GM12878 (cell line): ENCODE measurements around the gene LARP6.

Source experiments
- KDM1A ChIP-seq: fragments of 200-600 bp; sonication (generic); IDR thresholded peaks from 2 replicates; pipeline ENCODE4 v1.6.1; 2016; ENCODE audit warnings: borderline replicate concordance
- MEF2A ChIP-seq: IDR thresholded peaks from 2 replicates; pipeline ENCODE4 v1.6.1; 2011; ENCODE audit warnings: low read depth, mild to moderate bottlenecking, low read length, moderate library complexity; ENCODE audit not compliant: insufficient read depth
- POLR2A ChIP-seq: IDR thresholded peaks from 2 replicates; pipeline ENCODE4 v1.6.1; 2011; ENCODE audit warnings: low read depth, mild to moderate bottlenecking, low read length
- SIX5 ChIP-seq: IDR thresholded peaks from 2 replicates; pipeline ENCODE4 v1.6.1; 2011; ENCODE audit warnings: mild to moderate bottlenecking, low read depth, low read length, moderate library complexity; ENCODE audit not compliant: severe bottlenecking
- YBX1 ChIP-seq: fragments of 450-650 bp; IDR thresholded peaks from 2 replicates; pipeline ENCODE4 v1.6.1; 2016; ENCODE audit warnings: antibody characterized with exemption
- TF ChIP-seq, protein P1 (sequence below): IDR thresholded peaks from 2 replicates; pipeline ENCODE4 v1.6.1; 2012; ENCODE audit warnings: mild to moderate bottlenecking, low read depth, low read length

DNA sequence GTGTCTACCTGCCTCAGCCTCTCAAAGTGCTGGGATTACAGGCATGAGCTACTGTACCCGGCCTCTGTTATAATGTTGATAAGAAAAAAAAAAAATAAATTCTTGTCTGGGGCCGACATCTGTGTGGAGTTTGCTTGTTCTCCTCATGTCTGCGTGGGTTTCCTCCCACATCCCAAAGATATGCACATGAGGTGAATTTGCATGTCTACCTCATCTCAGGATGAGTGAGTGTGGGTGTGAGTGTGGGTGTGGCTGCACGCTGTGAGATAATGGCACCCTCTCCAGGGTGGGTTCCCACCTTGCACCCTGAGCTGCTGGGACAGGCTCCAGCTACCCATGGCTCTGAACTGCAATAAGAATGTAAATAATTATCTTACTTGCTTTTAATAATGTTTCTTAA, 64.7 kb downstream of the LARP6 start:
- TF ChIP-seq MEF2A, result no peak
- TF ChIP-seq SIX5, result no peak
- TF ChIP-seq POLR2A, result no peak
- no peak for TF ChIP-seq KDM1A
- TF ChIP-seq, protein P1, sequence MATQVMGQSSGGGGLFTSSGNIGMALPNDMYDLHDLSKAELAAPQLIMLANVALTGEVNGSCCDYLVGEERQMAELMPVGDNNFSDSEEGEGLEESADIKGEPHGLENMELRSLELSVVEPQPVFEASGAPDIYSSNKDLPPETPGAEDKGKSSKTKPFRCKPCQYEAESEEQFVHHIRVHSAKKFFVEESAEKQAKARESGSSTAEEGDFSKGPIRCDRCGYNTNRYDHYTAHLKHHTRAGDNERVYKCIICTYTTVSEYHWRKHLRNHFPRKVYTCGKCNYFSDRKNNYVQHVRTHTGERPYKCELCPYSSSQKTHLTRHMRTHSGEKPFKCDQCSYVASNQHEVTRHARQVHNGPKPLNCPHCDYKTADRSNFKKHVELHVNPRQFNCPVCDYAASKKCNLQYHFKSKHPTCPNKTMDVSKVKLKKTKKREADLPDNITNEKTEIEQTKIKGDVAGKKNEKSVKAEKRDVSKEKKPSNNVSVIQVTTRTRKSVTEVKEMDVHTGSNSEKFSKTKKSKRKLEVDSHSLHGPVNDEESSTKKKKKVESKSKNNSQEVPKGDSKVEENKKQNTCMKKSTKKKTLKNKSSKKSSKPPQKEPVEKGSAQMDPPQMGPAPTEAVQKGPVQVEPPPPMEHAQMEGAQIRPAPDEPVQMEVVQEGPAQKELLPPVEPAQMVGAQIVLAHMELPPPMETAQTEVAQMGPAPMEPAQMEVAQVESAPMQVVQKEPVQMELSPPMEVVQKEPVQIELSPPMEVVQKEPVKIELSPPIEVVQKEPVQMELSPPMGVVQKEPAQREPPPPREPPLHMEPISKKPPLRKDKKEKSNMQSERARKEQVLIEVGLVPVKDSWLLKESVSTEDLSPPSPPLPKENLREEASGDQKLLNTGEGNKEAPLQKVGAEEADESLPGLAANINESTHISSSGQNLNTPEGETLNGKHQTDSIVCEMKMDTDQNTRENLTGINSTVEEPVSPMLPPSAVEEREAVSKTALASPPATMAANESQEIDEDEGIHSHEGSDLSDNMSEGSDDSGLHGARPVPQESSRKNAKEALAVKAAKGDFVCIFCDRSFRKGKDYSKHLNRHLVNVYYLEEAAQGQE, result no peak
- no peak for TF ChIP-seq YBX1
